ENCODE results near the gene MOB1A. TPM values are rescaled to one million over a fixed set of nuclear protein-coding genes. Genes with fewer than 3 reads are reported as not detected.

The MOB1A gene
- total and polyA plus RNA-seq, 2 of the 13 experiments (the other 11 are each of a cell fraction or from before 2014, with no cell fraction given), result 48.2 to 139 TPM

- TF ChIP-seq, protein P1, sequence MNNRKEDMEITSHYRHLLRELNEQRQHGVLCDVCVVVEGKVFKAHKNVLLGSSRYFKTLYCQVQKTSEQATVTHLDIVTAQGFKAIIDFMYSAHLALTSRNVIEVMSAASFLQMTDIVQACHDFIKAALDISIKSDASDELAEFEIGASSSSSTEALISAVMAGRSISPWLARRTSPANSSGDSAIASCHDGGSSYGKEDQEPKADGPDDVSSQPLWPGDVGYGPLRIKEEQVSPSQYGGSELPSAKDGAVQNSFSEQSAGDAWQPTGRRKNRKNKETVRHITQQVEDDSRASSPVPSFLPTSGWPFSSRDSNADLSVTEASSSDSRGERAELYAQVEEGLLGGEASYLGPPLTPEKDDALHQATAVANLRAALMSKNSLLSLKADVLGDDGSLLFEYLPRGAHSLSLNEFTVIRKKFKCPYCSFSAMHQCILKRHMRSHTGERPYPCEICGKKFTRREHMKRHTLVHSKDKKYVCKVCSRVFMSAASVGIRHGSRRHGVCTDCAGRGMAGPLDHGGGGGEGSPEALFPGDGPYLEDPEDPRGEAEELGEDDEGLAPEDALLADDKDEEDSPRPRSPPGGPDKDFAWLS (CRISPR knock-in tag; IDR thresholded peaks at IDR 0.05; ENCODE audit: borderline replicate concordance), result 0 out of 2 replicates have a peak, but pooled peaks have one; percentile 19
- TF ChIP-seq ZBTB34 (CRISPR knock-in tag; IDR thresholded peaks at IDR 0.05), result peak; percentile 73; the same call in 1 of the 2 replicates
- peak; percentile 73; the same call in 1 of the 2 replicates for TF ChIP-seq ZC3H4 (CRISPR knock-in tag; IDR thresholded peaks at IDR 0.05; ENCODE audit: borderline replicate concordance)
- 0 out of 2 replicates have a peak, but pooled peaks have one; percentile 29 for TF ChIP-seq CBX5 (CRISPR knock-in tag; IDR thresholded peaks at IDR 0.05; ENCODE audit: borderline replicate concordance)
- peak; percentile 96 for TF ChIP-seq MXD4 (CRISPR knock-in tag; IDR thresholded peaks at IDR 0.05)
- TF ChIP-seq, protein P2, sequence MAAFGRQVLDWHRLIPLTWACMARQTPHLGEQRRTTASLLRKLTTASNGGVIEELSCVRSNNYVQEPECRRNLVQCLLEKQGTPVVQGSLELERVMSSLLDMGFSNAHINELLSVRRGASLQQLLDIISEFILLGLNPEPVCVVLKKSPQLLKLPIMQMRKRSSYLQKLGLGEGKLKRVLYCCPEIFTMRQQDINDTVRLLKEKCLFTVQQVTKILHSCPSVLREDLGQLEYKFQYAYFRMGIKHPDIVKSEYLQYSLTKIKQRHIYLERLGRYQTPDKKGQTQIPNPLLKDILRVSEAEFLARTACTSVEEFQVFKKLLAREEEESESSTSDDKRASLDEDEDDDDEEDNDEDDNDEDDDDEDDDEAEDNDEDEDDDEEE (CRISPR knock-in tag; IDR thresholded peaks at IDR 0.05), result 0 out of 2 replicates have a peak, but pooled peaks have one; percentile 51
- peak; percentile 93 for TF ChIP-seq POLR2AphosphoS5 (IDR thresholded peaks at IDR 0.05; ENCODE audit: low read depth, low read length)
- TF ChIP-seq ZNF83 (CRISPR knock-in tag; IDR thresholded peaks at IDR 0.05; ENCODE audit: borderline replicate concordance), result peak; percentile 91; the same call in 1 of the 2 replicates
- TF ChIP-seq HDAC6 (IDR thresholded peaks at IDR 0.05; ENCODE audit: low read depth, low read length), result no peak; the same call in 1 of the 2 replicates
- TF ChIP-seq FOXO1 (CRISPR knock-in tag; IDR thresholded peaks at IDR 0.05), result peak; percentile 57; the same call in 1 of the 2 replicates
- no peak for TF ChIP-seq ZNF530 (CRISPR knock-in tag; IDR thresholded peaks at IDR 0.05; ENCODE audit: low read depth)
- peak; percentile 94 for TF ChIP-seq WIZ (CRISPR knock-in tag; IDR thresholded peaks at IDR 0.05)
- peak; percentile 89 for TF ChIP-seq ZGPAT (CRISPR knock-in tag; IDR thresholded peaks at IDR 0.05)
- peak; percentile 40; the same call in 1 of the 2 replicates for TF ChIP-seq ZNF629 (CRISPR knock-in tag; conservative IDR thresholded peaks at IDR 0.05)
- TF ChIP-seq, protein P3, sequence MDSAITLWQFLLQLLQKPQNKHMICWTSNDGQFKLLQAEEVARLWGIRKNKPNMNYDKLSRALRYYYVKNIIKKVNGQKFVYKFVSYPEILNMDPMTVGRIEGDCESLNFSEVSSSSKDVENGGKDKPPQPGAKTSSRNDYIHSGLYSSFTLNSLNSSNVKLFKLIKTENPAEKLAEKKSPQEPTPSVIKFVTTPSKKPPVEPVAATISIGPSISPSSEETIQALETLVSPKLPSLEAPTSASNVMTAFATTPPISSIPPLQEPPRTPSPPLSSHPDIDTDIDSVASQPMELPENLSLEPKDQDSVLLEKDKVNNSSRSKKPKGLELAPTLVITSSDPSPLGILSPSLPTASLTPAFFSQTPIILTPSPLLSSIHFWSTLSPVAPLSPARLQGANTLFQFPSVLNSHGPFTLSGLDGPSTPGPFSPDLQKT (CRISPR knock-in tag; IDR thresholded peaks at IDR 0.05; ENCODE audit: borderline replicate concordance), result no peak
- no peak for TF ChIP-seq ZNF616 (CRISPR knock-in tag; IDR thresholded peaks at IDR 0.05; ENCODE audit: low read depth)
- peak; percentile 46; the same call in 1 of the 2 replicates for TF ChIP-seq ESRRA (CRISPR knock-in tag; IDR thresholded peaks at IDR 0.05; ENCODE audit: low read depth)
- no peak for TF ChIP-seq GABPA (IDR thresholded peaks at IDR 0.05; ENCODE audit: low read depth, low read length)
- TF ChIP-seq GABPA (CRISPR knock-in tag; IDR thresholded peaks at IDR 0.05; ENCODE audit: low read depth), result no peak
- TF ChIP-seq, protein P4, sequence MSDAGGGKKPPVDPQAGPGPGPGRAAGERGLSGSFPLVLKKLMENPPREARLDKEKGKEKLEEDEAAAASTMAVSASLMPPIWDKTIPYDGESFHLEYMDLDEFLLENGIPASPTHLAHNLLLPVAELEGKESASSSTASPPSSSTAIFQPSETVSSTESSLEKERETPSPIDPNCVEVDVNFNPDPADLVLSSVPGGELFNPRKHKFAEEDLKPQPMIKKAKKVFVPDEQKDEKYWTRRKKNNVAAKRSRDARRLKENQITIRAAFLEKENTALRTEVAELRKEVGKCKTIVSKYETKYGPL (CRISPR knock-in tag; IDR thresholded peaks at IDR 0.05), result no peak; the same call in 1 of the 2 replicates
- TF ChIP-seq ZNF224 (CRISPR knock-in tag; IDR thresholded peaks at IDR 0.05), result peak; percentile 29; the same call in 1 of the 2 replicates
These were observed 20.0 kb upstream of the MOB1A start, which contains the start of gene MTHFD2 (continued) for GRCh38 chr2:74198461-74199274.
